ENCODE results near the gene CDC42BPB. TPM values are rescaled to one million over a fixed set of nuclear protein-coding genes. Genes with fewer than 3 reads are reported as not detected.
"Not testable (repeated sequence)": the region's sequence is repeated elsewhere in the genome, so short reads cannot be mapped to it uniquely, and the experiment has no call there.

Gene CDC42BPB
- total RNA-seq, 4 donors from 2014 or later = 93.9 to 132 (median 110) TPM

GRCh38 chr14:102929241-102930137 lies 127.9 kb downstream of the CDC42BPB start:
- H3K36me3 ChIP-seq = peaks cover 9 to 31% (median 24%) of the 10 kb centered on the region in 4 donors
- H3K27me3 ChIP-seq = peaks cover 17 to 58% (median 34%) of the 10 kb centered on the region in 4 donors
- intact Hi-C loops (cut with DNase I) = no loop called here
- H3K4me3 ChIP-seq = peak overlapping the region; percentile 44 to 57 (median 48)
- peaks cover 26 to 34% (median 32%) of the 10 kb centered on the region in 4 donors for H3K4me1 ChIP-seq
- WGBS = 5% methylated on average over 15 of the region's 94 CpGs
- no peak for DNase-seq (ENCODE audit: extremely low spot score)
- H3K27ac ChIP-seq (replicated peaks in 1 of 4) = no peak overlapping the region
- H3K9me3 ChIP-seq = no peaks in the 10 kb centered on the region
- TF ChIP-seq POLR2AphosphoS5 (IDR thresholded peaks at IDR 0.05) (no peak), POLR2A (IDR thresholded peaks at IDR 0.05; ENCODE audit: low read depth) (no peak), EP300 (IDR thresholded peaks at IDR 0.05) (no peak)
- TF ChIP-seq, protein P1, sequence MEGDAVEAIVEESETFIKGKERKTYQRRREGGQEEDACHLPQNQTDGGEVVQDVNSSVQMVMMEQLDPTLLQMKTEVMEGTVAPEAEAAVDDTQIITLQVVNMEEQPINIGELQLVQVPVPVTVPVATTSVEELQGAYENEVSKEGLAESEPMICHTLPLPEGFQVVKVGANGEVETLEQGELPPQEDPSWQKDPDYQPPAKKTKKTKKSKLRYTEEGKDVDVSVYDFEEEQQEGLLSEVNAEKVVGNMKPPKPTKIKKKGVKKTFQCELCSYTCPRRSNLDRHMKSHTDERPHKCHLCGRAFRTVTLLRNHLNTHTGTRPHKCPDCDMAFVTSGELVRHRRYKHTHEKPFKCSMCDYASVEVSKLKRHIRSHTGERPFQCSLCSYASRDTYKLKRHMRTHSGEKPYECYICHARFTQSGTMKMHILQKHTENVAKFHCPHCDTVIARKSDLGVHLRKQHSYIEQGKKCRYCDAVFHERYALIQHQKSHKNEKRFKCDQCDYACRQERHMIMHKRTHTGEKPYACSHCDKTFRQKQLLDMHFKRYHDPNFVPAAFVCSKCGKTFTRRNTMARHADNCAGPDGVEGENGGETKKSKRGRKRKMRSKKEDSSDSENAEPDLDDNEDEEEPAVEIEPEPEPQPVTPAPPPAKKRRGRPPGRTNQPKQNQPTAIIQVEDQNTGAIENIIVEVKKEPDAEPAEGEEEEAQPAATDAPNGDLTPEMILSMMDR (IDR thresholded peaks at IDR 0.05) = no peak

- intact Hi-C loops (cut with DNase I) = no loop called here
- peak overlapping the region; percentile 44 to 57 (median 48) for H3K4me3 ChIP-seq
- TF ChIP-seq POLR2AphosphoS5 (IDR thresholded peaks at IDR 0.05) = no peak
- TF ChIP-seq, protein P1 (IDR thresholded peaks at IDR 0.05) = no peak
- no peak for TF ChIP-seq EP300 (IDR thresholded peaks at IDR 0.05)
- no peak for DNase-seq (ENCODE audit: extremely low spot score)
- WGBS = no CpG with 5 or more reads among the region's 94 CpGs
- no peak overlapping the region for H3K27ac ChIP-seq (replicated peaks in 1 of 4)
- H3K27me3 ChIP-seq = peaks cover 17 to 67% (median 41%) of the 10 kb centered on the region in 4 donors
- H3K4me1 ChIP-seq = peaks cover 29 to 40% (median 38%) of the 10 kb centered on the region in 4 donors
- no peaks in the 10 kb centered on the region for H3K9me3 ChIP-seq
- peaks cover 9 to 23% (median 17%) of the 10 kb centered on the region in 4 donors for H3K36me3 ChIP-seq
Measured at GRCh38 chr14:102928412-102929240, 128.7 kb downstream of the CDC42BPB start.

DNA sequence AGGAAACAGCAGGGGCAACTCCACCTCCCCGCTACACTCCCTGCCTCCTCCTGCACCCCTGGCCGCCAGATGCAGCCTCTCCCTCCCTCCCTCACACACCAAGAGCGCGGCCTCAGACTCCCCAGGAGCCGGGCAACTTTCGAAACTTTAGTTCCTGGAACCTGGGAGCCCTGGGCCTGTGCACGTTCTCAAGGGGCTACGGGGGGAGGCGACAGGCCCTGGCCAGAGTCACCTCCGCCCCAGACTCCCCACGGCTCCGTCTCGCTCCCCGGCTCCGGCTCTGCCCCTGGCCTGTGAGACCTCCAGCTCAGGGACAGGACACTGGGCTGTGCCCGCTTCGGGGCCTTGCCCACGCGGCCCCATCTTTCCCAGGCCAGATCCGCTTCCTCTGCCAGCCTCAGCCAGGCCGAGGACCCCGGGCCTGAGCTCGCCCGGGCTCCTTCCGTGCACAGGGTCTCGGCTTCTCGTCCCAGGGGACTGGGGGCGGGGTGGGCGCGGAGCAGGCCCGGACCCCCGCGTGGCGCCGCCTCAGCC lies 129.4 kb downstream of the CDC42BPB start:
- Histone ChIP-seq H3K4me1 (peaks cover 35 to 46% (median 45%) of the 10 kb centered on the region in 4 donors), H3K9me3 (no peaks in the 10 kb centered on the region), H3K27ac (replicated peaks in 1 of 4) (no peak overlapping the region), H3K4me3 (peak overlapping the region; percentile 44 to 57 (median 48)), H3K36me3 (peaks cover 2 to 16% (median 11%) of the 10 kb centered on the region in 4 donors), H3K27me3 (peaks cover 17 to 74% (median 46%) of the 10 kb centered on the region in 4 donors)
- intact Hi-C loops (cut with DNase I) = no loop called here
- TF ChIP-seq POLR2A (IDR thresholded peaks at IDR 0.05; ENCODE audit: low read depth) = no peak
- no peak for TF ChIP-seq EP300 (IDR thresholded peaks at IDR 0.05)
- TF ChIP-seq POLR2AphosphoS5 (IDR thresholded peaks at IDR 0.05) = no peak
- TF ChIP-seq, protein P1 (IDR thresholded peaks at IDR 0.05) = no peak
- no peak for DNase-seq (ENCODE audit: extremely low spot score)
- 59% methylated on average over 7 of the region's 35 CpGs for WGBS

- Histone ChIP-seq H3K4me3 (peak overlapping the region in 1 of 4 donors; percentile 46), H3K27ac (replicated peaks in 1 of 4) (no peak overlapping the region), H3K27me3 (peaks cover 17 to 79% (median 49%) of the 10 kb centered on the region in 4 donors), H3K9me3 (no peaks in the 10 kb centered on the region), H3K4me1 (peaks cover 38 to 52% (median 49%) of the 10 kb centered on the region in 4 donors), H3K36me3 (peaks cover 0 to 11% (median 5%) of the 10 kb centered on the region in 4 donors)
- WGBS = 86% methylated on average over 12 of the region's 19 CpGs
- intact Hi-C loops (cut with DNase I) = no loop called here
- TF ChIP-seq, protein P1 (IDR thresholded peaks at IDR 0.05) = no peak
- TF ChIP-seq EP300 (IDR thresholded peaks at IDR 0.05) (no peak), POLR2A (IDR thresholded peaks at IDR 0.05; ENCODE audit: low read depth) (no peak), POLR2AphosphoS5 (IDR thresholded peaks at IDR 0.05) (no peak)
- DNase-seq (ENCODE audit: extremely low spot score) = no peak
Measured at GRCh38 chr14:102927346-102927877, 129.9 kb downstream of the CDC42BPB start.

- intact Hi-C loops (cut with DNase I); H3K9me3 ChIP-seq; H3K27ac ChIP-seq (replicated peaks in 1 of 4); H3K4me3 ChIP-seq; DNase-seq (ENCODE audit: extremely low spot score); H3K36me3 ChIP-seq: not testable (repeated sequence)
- Histone ChIP-seq H3K27me3 (peaks cover 17 to 85% (median 50%) of the 10 kb centered on the region in 4 donors), H3K4me1 (peaks cover 38 to 52% (median 49%) of the 10 kb centered on the region in 4 donors)
- WGBS = 94% methylated on average over 10 of the region's 10 CpGs
Measured at GRCh38 chr14:102926840-102927239, 130.5 kb downstream of the CDC42BPB start.

All from esophagus muscularis mucosa (tissue), 4 donors.